Loucy (cell line): ENCODE data around the gene CEP112.

Experiments used
- H2AFZ ChIP-seq: fragments of 200-600 bp; sonication (generic); 2 replicates; pipeline ENCODE4 v1.6.0; 2016; ENCODE audit warnings: antibody characterized with exemption, mild to moderate bottlenecking, low read length, moderate library complexity
- H3F3A ChIP-seq: fragments of 200-600 bp; 2 replicates; pipeline ENCODE4 v1.6.0; 2016; ENCODE audit warnings: antibody characterized with exemption, low read depth, mild to moderate bottlenecking
- H3K27me3 ChIP-seq: fragments of 200-600 bp; sonication (generic); 2 replicates; pipeline ENCODE4 v1.6.1; 2014; ENCODE audit warnings: low read length, mild to moderate bottlenecking; ENCODE audit not compliant: insufficient read depth, poor library complexity, severe bottlenecking
- H3K36me3 ChIP-seq: fragments of 200-600 bp; sonication (generic); 2 replicates; pipeline ENCODE4 v1.6.1; 2016; ENCODE audit warnings: low read length; ENCODE audit not compliant: insufficient read depth
- H3K4me1 ChIP-seq: fragments of 200-600 bp; sonication (generic); 2 replicates; pipeline ENCODE4 v1.5.1; 2014; ENCODE audit warnings: low read length, mild to moderate bottlenecking; ENCODE audit not compliant: insufficient read depth, poor library complexity, severe bottlenecking
- H3K4me2 ChIP-seq: fragments of 200-600 bp; sonication (generic); 2 replicates; pipeline ENCODE4 v1.6.0; 2014; ENCODE audit warnings: antibody characterized with exemption, low read length, low read depth, mild to moderate bottlenecking; ENCODE audit not compliant: poor library complexity, severe bottlenecking
- H3K4me3 ChIP-seq: fragments of 200-600 bp; sonication (generic); 2 replicates; pipeline ENCODE4 v1.5.1; 2014; ENCODE audit warnings: low read length, mild to moderate bottlenecking, mixed read lengths; ENCODE audit not compliant: poor library complexity, severe bottlenecking
- H3K79me2 ChIP-seq: fragments of 200-600 bp; sonication (generic); 2 replicates; pipeline ENCODE4 v1.6.1; 2014; ENCODE audit warnings: low read length; ENCODE audit not compliant: insufficient read depth
- H3K9ac ChIP-seq: fragments of 200-600 bp; sonication (generic); 2 replicates; pipeline ENCODE4 v1.6.0; 2014; ENCODE audit warnings: mild to moderate bottlenecking, low read depth, low read length, moderate library complexity; ENCODE audit not compliant: poor library complexity, severe bottlenecking
- H3K9me2 ChIP-seq: fragments of 200-600 bp; sonication (generic); replicated peaks from 2 replicates; pipeline ENCODE4 v1.6.1; 2016; ENCODE audit warnings: low read depth, low read length, mixed read lengths
- H3K9me3 ChIP-seq: fragments of 200-600 bp; sonication (generic); 2 replicates; pipeline ENCODE4 v1.6.1; 2014; ENCODE audit warnings: mild to moderate bottlenecking, antibody characterized with exemption, low read length, low read depth; ENCODE audit not compliant: insufficient read depth
- H4K20me1 ChIP-seq: fragments of 200-600 bp; sonication (generic); 2 replicates; pipeline ENCODE4 v1.6.0; 2014; ENCODE audit warnings: antibody characterized with exemption, low read length, mild to moderate bottlenecking; ENCODE audit not compliant: insufficient read depth, poor library complexity, severe bottlenecking
- CTCF ChIP-seq: fragments of 200-600 bp; sonication (generic); conservative IDR thresholded peaks from 2 replicates; pipeline ENCODE4 v1.5.1; 2014; ENCODE audit warnings: mild to moderate bottlenecking, antibody characterized with exemption, low read length
- EZH2phosphoT487 ChIP-seq: fragments of 200-600 bp; IDR thresholded peaks from 2 replicates; pipeline ENCODE4 v1.6.1; 2018; ENCODE audit warnings: antibody characterized with exemption, mild to moderate bottlenecking, moderate library complexity, borderline replicate concordance

The CEP112 gene

GRCh38 chr17:66175892-66176291 is 16.0 kb downstream of the CEP112 start:
- TF ChIP-seq CTCF, result no peak
- TF ChIP-seq EZH2phosphoT487, result no peak
- no peaks in the 10 kb centered on the region for H3K36me3 ChIP-seq
- no peaks in the 10 kb centered on the region for H3K9me2 ChIP-seq
- no peak overlapping the region for H3K4me2 ChIP-seq
- H4K20me1 ChIP-seq, result no peaks in the 10 kb centered on the region
- H3K79me2 ChIP-seq, result no peaks in the 10 kb centered on the region
- H3K9me3 ChIP-seq, result no peaks in the 10 kb centered on the region
- H3K9ac ChIP-seq, result no peak overlapping the region
- H3F3A ChIP-seq, result no peaks in the 10 kb centered on the region
- H3K4me1 ChIP-seq, result no peaks in the 10 kb centered on the region
- H3K4me3 ChIP-seq, result no peak overlapping the region
- H2AFZ ChIP-seq, result no peak overlapping the region
- no peaks in the 10 kb centered on the region for H3K27me3 ChIP-seq

- H2AFZ ChIP-seq, result no peak overlapping the region
- H3K36me3 ChIP-seq, result no peaks in the 10 kb centered on the region
- no peaks in the 10 kb centered on the region for H3K27me3 ChIP-seq
- no peaks in the 10 kb centered on the region for H4K20me1 ChIP-seq
- H3K9ac ChIP-seq, result no peak overlapping the region
- H3K4me2 ChIP-seq, result no peak overlapping the region
- TF ChIP-seq EZH2phosphoT487 (no peak), CTCF (no peak)
- no peaks in the 10 kb centered on the region for H3K79me2 ChIP-seq
- no peaks in the 10 kb centered on the region for H3K9me3 ChIP-seq
- no peaks in the 10 kb centered on the region for H3K9me2 ChIP-seq
- H3K4me3 ChIP-seq, result no peak overlapping the region
- H3F3A ChIP-seq, result no peaks in the 10 kb centered on the region
- no peaks in the 10 kb centered on the region for H3K4me1 ChIP-seq
Observed at GRCh38 chr17:66172691-66173223, 19.2 kb downstream of the CEP112 start.

- no peaks in the 10 kb centered on the region for H3K36me3 ChIP-seq
- H3K4me2 ChIP-seq, result no peak overlapping the region
- no peaks in the 10 kb centered on the region for H3K27me3 ChIP-seq
- H3K79me2 ChIP-seq, result no peaks in the 10 kb centered on the region
- no peaks in the 10 kb centered on the region for H4K20me1 ChIP-seq
- no peaks in the 10 kb centered on the region for H3K4me1 ChIP-seq
- no peak overlapping the region for H2AFZ ChIP-seq
- no peaks in the 10 kb centered on the region for H3K9me2 ChIP-seq
- no peak overlapping the region for H3K4me3 ChIP-seq
- TF ChIP-seq EZH2phosphoT487 (no peak), CTCF (no peak)
- no peaks in the 10 kb centered on the region for H3K9me3 ChIP-seq
- H3K9ac ChIP-seq, result no peak overlapping the region
- no peaks in the 10 kb centered on the region for H3F3A ChIP-seq
Observed at GRCh38 chr17:66172144-66172543, 19.8 kb downstream of the CEP112 start.
